HFF-Myc (cell line): ENCODE measurements around the gene EN1.
A peak's percentile ranks its signal among the peaks of the same experiment; 100 is the strongest.

Experiments used
- DNase-seq: peaks from one replicate; pipeline ENCODE4 v3.0.0-alpha.2; 2011; ENCODE audit warnings: low read depth; ENCODE audit errors: extremely low read depth
- H3K4me3 ChIP-seq: replicated peaks from 2 replicates; pipeline ENCODE4 v1.5.1; 2011; ENCODE audit warnings: low read depth, mild to moderate bottlenecking, control low read depth, low read length
- TF ChIP-seq, protein P1 (sequence below): IDR thresholded peaks from 2 replicates; pipeline ENCODE4 v1.5.1; 2012; ENCODE audit warnings: mild to moderate bottlenecking, low read depth, low read length, control low read depth; ENCODE audit errors: missing control alignments

EN1 gene

DNA sequence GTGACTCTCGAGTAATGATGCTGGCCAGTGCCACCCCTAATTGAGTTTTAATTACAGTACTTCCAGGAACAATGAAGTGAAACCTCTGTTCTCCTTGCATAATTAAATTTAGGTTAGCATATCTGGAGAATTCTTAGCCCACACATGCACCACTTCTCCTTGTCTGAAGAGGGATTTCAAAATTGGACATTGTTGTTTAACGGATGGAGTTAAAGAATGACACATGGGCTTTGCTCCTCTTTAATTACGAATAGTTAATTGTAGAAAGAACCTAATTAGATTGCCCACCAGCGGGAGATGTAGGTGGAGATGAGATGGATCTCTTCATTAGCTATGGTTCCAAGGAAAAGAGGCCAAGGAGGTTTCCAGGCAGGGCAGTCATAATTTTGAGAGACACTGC, 33.1 kb upstream of the EN1 start:
- H3K4me3 ChIP-seq = no peak overlapping the region
- no peak for DNase-seq
- TF ChIP-seq, protein P1, sequence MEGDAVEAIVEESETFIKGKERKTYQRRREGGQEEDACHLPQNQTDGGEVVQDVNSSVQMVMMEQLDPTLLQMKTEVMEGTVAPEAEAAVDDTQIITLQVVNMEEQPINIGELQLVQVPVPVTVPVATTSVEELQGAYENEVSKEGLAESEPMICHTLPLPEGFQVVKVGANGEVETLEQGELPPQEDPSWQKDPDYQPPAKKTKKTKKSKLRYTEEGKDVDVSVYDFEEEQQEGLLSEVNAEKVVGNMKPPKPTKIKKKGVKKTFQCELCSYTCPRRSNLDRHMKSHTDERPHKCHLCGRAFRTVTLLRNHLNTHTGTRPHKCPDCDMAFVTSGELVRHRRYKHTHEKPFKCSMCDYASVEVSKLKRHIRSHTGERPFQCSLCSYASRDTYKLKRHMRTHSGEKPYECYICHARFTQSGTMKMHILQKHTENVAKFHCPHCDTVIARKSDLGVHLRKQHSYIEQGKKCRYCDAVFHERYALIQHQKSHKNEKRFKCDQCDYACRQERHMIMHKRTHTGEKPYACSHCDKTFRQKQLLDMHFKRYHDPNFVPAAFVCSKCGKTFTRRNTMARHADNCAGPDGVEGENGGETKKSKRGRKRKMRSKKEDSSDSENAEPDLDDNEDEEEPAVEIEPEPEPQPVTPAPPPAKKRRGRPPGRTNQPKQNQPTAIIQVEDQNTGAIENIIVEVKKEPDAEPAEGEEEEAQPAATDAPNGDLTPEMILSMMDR = no peak

DNA sequence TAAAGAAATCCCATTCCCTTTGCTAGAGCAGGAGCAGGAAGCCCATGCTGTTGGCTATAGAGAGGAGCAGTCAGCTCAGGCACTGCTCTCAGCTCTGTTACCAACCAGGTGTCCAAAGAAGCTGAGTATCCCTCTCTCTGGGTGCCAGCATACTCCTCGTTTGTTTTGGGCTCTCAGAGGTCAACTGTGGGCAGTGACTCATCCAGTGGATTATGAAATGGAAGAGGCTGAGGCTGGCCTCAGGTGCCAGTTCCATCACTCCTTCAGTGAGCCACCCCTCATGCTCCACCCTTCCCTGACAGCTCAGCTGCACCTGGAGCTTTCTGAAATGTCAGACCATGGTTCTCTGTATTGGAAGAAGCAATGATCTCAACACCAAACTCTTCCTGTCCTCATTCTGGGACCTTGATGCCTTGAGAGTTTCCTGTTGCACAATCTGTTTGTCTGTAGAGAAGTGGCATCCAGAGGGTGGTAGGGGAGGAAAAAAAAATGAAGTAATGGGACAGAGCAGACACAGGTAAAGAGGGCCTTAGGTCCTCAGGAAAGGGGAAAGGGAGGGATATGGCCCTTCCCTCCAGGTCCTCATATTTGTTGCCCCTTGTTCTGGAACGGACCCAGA, 31.2 kb upstream of the EN1 start:
- H3K4me3 ChIP-seq = no peak overlapping the region
- no peak for DNase-seq
- TF ChIP-seq, protein P1 = no peak

DNA sequence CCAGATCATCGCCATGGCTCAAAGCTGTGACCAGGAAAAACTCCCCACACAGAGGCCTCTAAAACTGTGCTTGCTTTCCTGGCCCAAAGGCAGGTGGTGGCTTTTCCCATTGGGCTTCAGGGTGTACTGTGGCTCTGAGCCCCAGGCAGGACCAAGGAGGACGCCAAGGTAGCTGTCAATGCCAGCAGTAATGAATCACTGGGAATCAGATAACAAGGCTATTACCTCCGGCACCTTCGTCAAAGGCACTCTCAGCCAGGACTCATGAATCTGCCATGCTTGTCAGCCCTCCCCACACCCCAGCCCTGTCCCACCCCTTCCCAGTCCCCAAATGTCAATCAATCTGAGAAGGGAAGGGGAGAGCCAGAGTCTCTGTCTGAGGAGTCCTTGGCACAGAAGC, 27.9 kb upstream of the EN1 start:
- H3K4me3 ChIP-seq = no peak overlapping the region
- TF ChIP-seq, protein P1 = no peak
- no peak for DNase-seq

DNA sequence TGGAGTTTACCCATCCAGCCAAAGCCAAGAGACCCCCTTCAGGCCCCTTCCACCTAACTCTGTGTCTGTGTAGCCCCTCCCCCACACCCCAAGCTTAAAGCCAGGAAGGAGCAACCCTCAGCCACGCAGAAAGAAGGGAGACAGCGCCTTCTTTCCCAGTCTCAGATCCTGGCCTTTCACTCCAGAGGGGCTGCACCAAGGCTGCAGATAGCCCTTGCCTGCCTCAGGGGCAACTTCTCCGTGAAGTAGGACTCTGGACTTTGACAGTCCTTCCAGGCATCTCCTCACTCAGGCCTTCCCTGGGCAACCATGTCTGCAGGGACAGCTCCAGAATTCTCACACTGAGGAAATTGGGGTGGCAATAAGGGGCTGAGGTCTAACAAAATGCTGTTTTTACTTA, 26.9 kb upstream of the EN1 start:
- TF ChIP-seq, protein P1 = no peak
- no peak for DNase-seq
- H3K4me3 ChIP-seq = no peak overlapping the region

DNA sequence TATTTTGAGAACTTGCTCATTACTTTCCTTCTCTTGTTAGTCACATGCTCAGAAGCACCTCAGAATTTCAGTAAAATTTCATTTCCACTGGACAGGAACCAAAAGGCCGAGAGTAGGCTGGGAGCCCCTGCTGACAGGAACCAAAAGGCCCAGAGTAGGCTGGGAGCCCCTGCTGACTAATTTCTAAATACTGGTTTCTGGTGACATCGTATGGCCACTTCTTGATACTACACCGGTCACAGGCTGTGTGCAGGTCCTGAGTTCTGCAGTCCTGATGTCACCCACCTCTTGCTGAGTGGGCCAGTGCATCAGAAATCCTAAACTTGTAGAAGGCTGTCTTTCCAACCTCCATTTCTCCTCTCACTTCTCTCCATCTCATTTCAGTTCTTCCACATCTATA, 17.7 kb upstream of the EN1 start:
- no peak overlapping the region for H3K4me3 ChIP-seq
- TF ChIP-seq, protein P1 = peak; percentile 63
- peak; percentile 35 for DNase-seq

DNA sequence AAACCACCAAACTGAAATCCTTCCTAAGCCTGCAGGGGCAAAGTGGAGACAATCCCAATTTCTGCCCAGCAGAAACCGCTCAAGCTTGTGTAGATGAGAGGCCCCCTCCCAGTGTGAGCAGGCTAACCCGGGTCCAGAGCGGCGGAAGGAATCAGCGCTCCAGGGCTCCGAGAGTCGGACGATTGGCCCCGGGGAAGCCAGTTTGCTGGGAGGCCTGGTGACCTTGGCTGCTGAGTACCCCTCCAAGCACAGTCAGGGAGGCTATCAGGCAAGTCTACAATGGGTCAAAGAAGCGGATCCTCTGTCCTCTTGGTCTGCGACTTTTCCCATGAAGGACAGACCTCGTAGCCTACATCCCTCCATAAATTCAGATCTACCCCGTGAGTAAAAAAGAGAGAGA, 16.8 kb upstream of the EN1 start:
- H3K4me3 ChIP-seq = no peak overlapping the region
- DNase-seq = no peak
- TF ChIP-seq, protein P1 = no peak

DNA sequence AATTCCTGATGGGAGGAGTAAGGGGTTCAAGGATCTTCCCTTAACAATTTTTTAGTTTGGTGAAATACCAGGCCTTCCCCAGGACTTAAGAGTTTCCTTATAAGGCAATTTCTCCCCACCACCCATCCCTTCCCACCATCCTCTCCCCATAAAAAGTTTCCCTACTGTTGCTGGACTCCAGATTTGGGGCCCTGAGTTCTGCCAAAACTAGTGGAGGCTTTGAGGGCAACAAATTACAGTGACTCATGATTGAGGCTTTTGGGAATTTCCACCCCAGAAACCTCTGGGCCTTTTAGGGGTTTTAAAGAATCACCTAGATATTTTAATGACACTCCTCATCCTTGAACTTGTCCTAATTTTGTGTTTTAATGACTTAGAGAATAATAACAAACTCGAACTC, 14.3 kb upstream of the EN1 start:
- TF ChIP-seq, protein P1 = no peak
- no peak overlapping the region for H3K4me3 ChIP-seq
- DNase-seq = no peak
